Caki2 (cell line): ENCODE results near the gene MSMB. TPM values are rescaled to one million over a fixed set of nuclear protein-coding genes. Genes with fewer than 3 reads are reported as not detected.
"Not testable (repeated sequence)": the region's sequence is repeated elsewhere in the genome, so short reads cannot be mapped to it uniquely, and the experiment has no call there.

Source experiments
- DNase-seq: peaks from one replicate; pipeline ENCODE4 v3.0.0-alpha.2; 2015; ENCODE audit warnings: low read depth
- in situ Hi-C: cut with HindIII; loops from 2 replicates; pipeline ENCODE4 v1.10.0; 2016; ENCODE audit warnings: low sequenced_read_pairs, low pct_unique_long_range_greater_than_20kb, mixed read lengths
- total RNA-seq: library from RNA; depleted of rRNA; stranded (reverse); fragments of >200 nt; shearing (Covaris generic); gene quantifications from 2 replicates; pipeline ENCODE4 v1.2.3, GENCODE V29; 2014; ENCODE audit warnings: low replicate concordance; rRNA removed

MSMB gene
- total RNA-seq, 1 experiment from 2014 or later: not detected

DNA sequence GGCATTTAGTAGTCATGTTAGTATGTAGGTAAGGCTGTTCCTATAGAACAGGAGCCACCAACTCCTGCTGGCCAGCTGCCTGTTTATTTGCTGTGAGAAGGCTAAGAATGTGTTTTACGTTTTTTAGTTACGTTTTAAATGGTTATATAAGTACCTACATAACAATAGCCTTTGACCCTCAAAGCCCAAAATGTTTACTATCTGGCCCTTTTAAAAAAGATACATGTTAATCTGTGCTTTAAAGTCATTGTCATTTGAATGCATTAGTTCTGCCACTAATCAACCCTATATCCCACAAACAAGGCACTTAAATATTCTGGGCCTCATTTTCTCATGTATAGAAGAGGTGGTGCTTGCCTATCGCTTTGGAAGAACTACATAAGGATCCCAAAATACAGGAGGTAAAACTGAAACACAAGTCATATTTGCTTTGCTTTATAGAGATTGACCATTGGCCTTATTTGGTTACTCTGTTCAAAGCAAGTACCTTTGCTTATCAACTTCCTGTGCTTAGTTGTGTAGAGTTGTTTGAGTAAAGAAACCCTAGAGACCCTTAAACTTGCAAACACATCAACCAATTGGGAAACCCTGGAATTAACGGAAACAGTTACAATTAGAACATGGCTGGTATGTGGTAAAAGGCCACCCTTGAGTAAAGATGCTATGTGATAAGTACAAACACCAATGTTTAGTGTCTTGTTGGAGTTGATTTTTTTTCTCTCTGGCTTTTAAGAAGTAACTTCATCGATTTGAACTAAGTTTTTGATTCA lies 47.9 kb downstream of the MSMB start:
- in situ Hi-C loops: no loop called here
- DNase-seq: no peak

DNA sequence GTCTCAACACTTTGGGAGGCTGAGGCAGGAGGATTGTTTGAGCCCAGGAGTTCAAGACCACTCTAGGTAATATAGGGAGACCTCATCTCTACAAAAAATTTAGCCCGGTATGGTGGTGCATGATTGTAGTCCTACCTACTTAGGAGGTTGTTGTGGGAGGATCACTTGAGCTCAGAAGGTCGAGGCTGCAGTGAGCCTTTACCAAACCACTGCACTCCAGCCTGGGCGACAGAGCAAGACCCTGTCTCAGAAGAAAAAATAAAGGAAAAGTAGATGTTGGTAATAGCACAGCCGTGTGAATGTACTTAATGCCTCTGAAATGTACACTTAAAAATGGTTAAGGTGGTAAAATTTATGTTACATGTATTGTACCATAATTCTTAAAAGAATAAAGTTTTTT lies 48.5 kb downstream of the MSMB start:
- in situ Hi-C loops: no loop called here
- DNase-seq: no peak

GRCh38 chr10:45985590-45985989 lies 60.5 kb downstream of the MSMB start:
- in situ Hi-C loops, DNase-seq: not testable (repeated sequence)

- peak; percentile 50 for DNase-seq
These were observed 61.6 kb downstream of the MSMB start for GRCh38 chr10:45984473-45984872.

DNA sequence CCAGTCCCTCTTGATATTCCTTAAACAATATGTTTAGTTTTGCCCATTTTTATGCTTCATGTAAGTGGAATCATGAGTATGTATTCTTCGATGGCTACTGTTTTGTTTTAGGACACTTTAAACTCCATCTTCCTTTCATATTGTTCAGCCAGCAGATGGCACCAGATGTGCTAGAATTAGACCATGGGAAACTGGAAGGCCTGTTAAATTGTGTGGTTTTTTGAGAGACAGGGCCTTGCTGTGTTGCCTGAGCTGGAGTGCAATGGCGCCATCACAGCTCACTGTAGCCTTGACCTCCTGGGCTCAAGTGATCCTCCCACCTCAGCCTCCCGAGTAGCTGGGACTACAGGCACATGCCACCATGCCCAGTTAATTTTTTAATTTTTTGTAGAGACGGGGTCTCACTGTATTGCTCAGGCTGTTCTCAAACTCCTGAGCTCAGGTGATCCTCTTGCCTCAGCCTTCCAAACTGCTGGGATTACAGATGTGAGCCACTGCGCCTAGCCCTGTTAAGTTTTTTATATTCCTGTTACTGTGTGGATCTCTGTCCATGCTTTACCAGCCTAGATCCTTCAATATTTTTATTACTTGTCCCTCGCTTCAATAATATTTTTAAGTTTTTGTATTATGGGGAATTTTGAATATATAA lies 62.4 kb downstream of the MSMB start:
- in situ Hi-C loops: not testable (repeated sequence)
- DNase-seq: peak; percentile 64

More at GRCh38 chr10:45984473-45984872, 61.6 kb downstream of the MSMB start:
- in situ Hi-C loops: not testable (repeated sequence)

Other genes with a start within 250 kb of the MSMB start
- gene AGAP4, start 198.8 kb downstream of the MSMB start, total RNA-seq: 2.7 and 4.1 TPM in 2 replicates
- gene TIMM23, start 73.8 kb downstream of the MSMB start, total RNA-seq: 141 and 149 TPM in 2 replicates
- 164 and 211 TPM in 2 replicates for gene NCOA4, start 15.6 kb downstream of the MSMB start, total RNA-seq
- not detected in 2 replicates for gene ANTXRL, start 240.7 kb upstream of the MSMB start, total RNA-seq